WERI-Rb-1 (cell line): ENCODE data around the gene HDAC4.

Experiments
- DNase-seq: peaks from one replicate; pipeline ENCODE4 v3.0.0-alpha.2; 2020
- H3K27ac ChIP-seq: fragments of 250-450 bp; sonication (Bioruptor Pico); 2 replicates; pipeline ENCODE4 v1.5.1; 2020; ENCODE audit warnings: mild to moderate bottlenecking, moderate library complexity
- H3K27me3 ChIP-seq: fragments of 250-450 bp; sonication (Bioruptor Pico); 2 replicates; pipeline ENCODE4 v1.5.1; 2021; ENCODE audit warnings: mild to moderate bottlenecking, low read depth, moderate library complexity; ENCODE audit not compliant: insufficient read depth, severe bottlenecking
- H3K36me3 ChIP-seq: fragments of 250-450 bp; sonication (Bioruptor Pico); 2 replicates; pipeline ENCODE4 v1.5.1; 2020; ENCODE audit warnings: mild to moderate bottlenecking, moderate library complexity
- H3K4me3 ChIP-seq: 2 replicates; pipeline ENCODE4 v1.5.1; 2011; ENCODE audit warnings: low read depth, mild to moderate bottlenecking, control low read depth, low read length
- H3K9me3 ChIP-seq: fragments of 250-450 bp; sonication (Bioruptor Pico); 2 replicates; pipeline ENCODE4 v1.5.1; 2021; ENCODE audit warnings: mild to moderate bottlenecking, moderate library complexity; ENCODE audit not compliant: severe bottlenecking
- TF ChIP-seq, protein P1 (sequence below): IDR thresholded peaks from 2 replicates; pipeline ENCODE4 v1.5.1; 2011; ENCODE audit warnings: low read depth, mild to moderate bottlenecking, control low read depth, inconsistent platforms, low read length

HDAC4 gene

DNA sequence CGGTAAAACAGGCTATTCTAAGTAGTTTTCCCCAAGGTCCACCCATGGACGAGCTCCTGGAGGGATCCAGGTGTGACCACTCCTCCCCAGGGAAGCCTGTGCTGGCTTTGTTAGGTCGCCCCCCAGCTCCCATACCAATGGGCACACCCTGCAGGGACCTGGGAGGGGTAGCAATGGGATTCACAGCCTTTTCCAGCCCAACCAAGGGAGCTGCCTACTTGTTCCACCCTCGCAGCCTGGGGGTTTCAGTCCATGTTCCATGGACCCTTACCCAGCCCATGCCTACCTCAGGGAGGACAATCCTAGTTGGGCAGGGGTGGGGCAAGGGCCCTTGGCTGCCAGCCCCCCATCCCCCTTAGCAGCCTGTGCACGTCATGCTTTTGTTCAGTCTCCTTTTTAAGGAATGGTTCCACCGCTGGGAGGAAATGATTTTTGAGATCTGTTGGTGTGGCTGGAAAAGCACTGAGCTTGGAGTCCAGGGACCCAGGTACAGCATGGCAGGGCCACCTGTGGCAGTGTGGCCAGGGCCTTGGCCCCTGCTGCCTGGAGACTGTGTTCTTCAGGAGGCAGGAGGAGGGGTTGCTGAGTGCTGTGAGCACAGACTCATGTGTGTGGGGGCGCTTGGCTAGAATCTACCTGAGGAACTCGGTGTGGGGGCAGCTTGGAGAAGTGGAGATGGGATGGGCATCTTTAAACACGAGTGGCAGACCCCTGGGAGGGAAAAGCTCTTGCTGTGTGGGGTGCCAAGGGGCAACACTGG, 386.2 kb downstream of the HDAC4 start:
- TF ChIP-seq, protein P1, sequence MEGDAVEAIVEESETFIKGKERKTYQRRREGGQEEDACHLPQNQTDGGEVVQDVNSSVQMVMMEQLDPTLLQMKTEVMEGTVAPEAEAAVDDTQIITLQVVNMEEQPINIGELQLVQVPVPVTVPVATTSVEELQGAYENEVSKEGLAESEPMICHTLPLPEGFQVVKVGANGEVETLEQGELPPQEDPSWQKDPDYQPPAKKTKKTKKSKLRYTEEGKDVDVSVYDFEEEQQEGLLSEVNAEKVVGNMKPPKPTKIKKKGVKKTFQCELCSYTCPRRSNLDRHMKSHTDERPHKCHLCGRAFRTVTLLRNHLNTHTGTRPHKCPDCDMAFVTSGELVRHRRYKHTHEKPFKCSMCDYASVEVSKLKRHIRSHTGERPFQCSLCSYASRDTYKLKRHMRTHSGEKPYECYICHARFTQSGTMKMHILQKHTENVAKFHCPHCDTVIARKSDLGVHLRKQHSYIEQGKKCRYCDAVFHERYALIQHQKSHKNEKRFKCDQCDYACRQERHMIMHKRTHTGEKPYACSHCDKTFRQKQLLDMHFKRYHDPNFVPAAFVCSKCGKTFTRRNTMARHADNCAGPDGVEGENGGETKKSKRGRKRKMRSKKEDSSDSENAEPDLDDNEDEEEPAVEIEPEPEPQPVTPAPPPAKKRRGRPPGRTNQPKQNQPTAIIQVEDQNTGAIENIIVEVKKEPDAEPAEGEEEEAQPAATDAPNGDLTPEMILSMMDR, result no peak
- Histone ChIP-seq H3K4me3 (no peak overlapping the region), H3K27me3 (peaks cover 87% of the 10 kb centered on the region), H3K9me3 (no peaks in the 10 kb centered on the region), H3K36me3 (no peaks in the 10 kb centered on the region), H3K27ac (no peak overlapping the region)
- no peak for DNase-seq

DNA sequence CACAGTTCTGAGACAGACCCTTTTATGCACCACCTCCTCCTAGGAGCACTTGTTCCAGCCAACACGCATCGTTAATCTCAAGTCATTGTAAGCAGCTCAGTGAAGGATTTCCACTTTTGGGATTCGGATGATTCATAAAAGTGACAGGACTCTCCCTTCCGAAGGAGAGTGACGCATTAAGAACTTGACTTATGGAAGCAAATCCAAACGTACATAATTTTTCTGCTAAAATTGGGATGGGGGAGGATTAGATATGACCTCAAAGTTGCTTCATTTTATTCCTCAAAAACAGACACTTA, 387.2 kb downstream of the HDAC4 start:
- Histone ChIP-seq H3K27me3 (peaks cover 88% of the 10 kb centered on the region), H3K27ac (no peak overlapping the region), H3K36me3 (no peaks in the 10 kb centered on the region), H3K4me3 (no peak overlapping the region), H3K9me3 (no peaks in the 10 kb centered on the region)
- TF ChIP-seq, protein P1, result no peak
- no peak for DNase-seq

DNA sequence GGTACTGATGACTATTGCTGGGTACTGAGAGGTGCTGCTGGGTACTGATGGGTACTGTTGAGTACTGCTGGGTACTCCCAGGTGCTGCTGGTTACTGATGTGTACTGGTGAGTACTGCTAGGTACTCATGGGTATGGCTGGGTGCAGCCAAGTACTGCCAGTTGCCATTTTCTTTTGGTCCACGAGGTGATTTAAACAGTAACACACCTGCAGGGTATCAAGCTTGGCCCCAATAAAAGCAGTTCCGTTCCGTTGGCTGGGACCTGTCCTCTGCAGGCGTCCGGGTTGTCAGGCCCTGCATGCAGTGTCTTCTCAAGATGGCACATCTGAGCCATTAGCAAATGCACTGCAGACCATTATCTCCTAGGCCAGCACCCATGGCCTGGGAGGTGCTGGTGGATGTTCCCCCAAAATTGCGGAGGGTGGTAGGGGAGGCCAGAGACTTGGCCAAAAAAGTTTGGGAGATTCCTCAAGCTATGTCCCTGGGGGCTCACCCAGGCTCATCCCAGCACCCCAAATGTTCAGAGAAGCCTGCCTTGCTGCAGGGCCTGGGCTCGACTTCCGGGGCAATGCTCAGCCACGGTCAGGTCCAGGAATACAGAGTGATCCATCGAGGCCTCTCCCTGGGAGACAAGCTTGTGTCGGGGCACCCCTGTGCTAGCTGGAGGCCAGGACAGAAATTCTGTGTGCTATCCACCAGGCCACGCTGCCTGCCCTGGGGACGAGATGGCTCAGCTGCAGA, 387.7 kb downstream of the HDAC4 start:
- Histone ChIP-seq H3K27ac (no peak overlapping the region), H3K4me3 (no peak overlapping the region), H3K9me3 (no peaks in the 10 kb centered on the region), H3K27me3 (peaks cover 88% of the 10 kb centered on the region), H3K36me3 (no peaks in the 10 kb centered on the region)
- TF ChIP-seq, protein P1, result no peak
- DNase-seq, result no peak

DNA sequence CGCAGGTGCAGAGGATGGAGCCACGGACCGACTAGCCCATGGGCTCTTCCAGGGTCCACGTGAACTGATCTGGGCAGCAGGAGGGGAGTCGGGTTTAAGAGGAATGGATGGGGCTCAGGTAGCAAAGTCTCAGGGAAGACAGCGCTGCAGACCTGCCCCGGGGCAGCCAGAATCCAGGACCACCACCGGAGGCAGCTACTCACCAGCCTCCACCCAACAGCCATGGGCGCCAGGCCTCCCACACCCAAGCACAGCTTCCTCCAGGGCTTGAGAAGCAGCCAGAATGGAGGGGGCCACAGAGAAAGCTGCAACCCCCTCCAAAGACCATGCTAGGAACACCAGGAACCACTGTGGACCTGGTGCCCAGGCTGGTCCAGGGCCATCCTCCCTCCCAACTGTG, 388.6 kb downstream of the HDAC4 start:
- Histone ChIP-seq H3K27ac (no peak overlapping the region), H3K36me3 (no peaks in the 10 kb centered on the region), H3K4me3 (no peak overlapping the region), H3K9me3 (no peaks in the 10 kb centered on the region), H3K27me3 (peaks cover 97% of the 10 kb centered on the region)
- DNase-seq, result no peak
- TF ChIP-seq, protein P1, result no peak

DNA sequence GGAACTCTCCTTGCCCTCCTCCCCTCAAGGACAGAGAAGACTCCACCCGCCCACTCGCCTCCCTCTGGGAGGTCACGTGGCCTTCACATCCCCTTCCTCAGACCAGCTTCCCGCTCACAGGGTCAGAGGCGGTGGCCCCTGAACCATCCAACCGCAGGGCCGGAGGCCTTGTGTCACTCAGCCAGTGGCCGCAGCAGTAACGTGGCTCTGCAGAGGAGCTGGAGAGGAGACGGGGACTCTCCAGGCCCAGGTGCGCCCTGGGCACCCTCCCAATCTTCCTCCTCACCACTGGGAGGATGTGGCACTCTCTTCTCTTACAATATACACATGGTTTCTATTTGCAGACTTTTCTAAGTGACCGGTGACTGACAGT, 391.2 kb downstream of the HDAC4 start:
- DNase-seq, result no peak
- H3K9me3 ChIP-seq, result no peaks in the 10 kb centered on the region
- H3K4me3 ChIP-seq, result no peak overlapping the region
- peaks cover 100% of the 10 kb centered on the region for H3K27me3 ChIP-seq
- H3K36me3 ChIP-seq, result no peaks in the 10 kb centered on the region
- no peak overlapping the region for H3K27ac ChIP-seq
- TF ChIP-seq, protein P1, result no peak
